IMR-90 (cell line): ENCODE measurements around the gene RPN1. TPM values are rescaled to one million over a fixed set of nuclear protein-coding genes. Genes with fewer than 3 reads are reported as not detected.

Experiments
- ATAC-seq: fragments of 200-7000 bp; cut with Tn5 transposase; 2 replicates; pipeline ENCODE4 v1.9.1; 2020; ENCODE audit warnings: low read depth, mild to moderate bottlenecking, moderate library complexity
- BruUV-seq: library from RNA; stranded (reverse); fragments of 400-500 nt; replicated peaks from 2 replicates; lab custom pipeline; 2021; lab: Mats Ljungman, UMichigan
- CTCF ChIA-PET: fragments of 300-600 bp; formaldehyde crosslinking; extraction: SDS; loops from one replicate; lab custom pipeline; 2021; ENCODE audit warnings: antibody characterized with exemption; lab: Yijun Ruan, JAX
- POLR2A ChIA-PET: fragments of 300-600 bp; sonication (Branson Sonifier 250); formaldehyde crosslinking; loops from one replicate; lab custom pipeline; 2022; ENCODE audit warnings: antibody characterized with exemption; ENCODE audit not compliant: unreplicated experiment; lab: Charles Lee
- DNase-seq: peaks from one replicate; pipeline ENCODE4 v3.0.0; 2013
- H2AFZ ChIP-seq: replicated peaks from 2 replicates; pipeline ENCODE3; 2013; ENCODE audit warnings: low read length, mild to moderate bottlenecking; ENCODE audit not compliant: poor library complexity
- H2AK5ac ChIP-seq: 2 replicates; pipeline ENCODE4 v1.6.1; 2013; ENCODE audit warnings: low read depth, low read length, inconsistent platforms
- H2AK9ac ChIP-seq: replicated peaks from 2 replicates; pipeline ENCODE3; 2013; ENCODE audit warnings: mild to moderate bottlenecking, low read depth, low read length, moderate library complexity; ENCODE audit not compliant: poor library complexity
- H2BK120ac ChIP-seq: 2 replicates; pipeline ENCODE4 v1.6.1; 2013; ENCODE audit warnings: low read depth, low read length, inconsistent platforms
- H2BK15ac ChIP-seq: 3 replicates; pipeline ENCODE4 v1.6.1; 2013; ENCODE audit warnings: low read depth, low read length, inconsistent platforms
- H2BK20ac ChIP-seq: 2 replicates; pipeline ENCODE4 v1.6.1; 2013; ENCODE audit warnings: low read depth, mild to moderate bottlenecking, inconsistent platforms, low read length, moderate library complexity
- H2BK5ac ChIP-seq: 2 replicates; pipeline ENCODE4 v1.6.1; 2013; ENCODE audit warnings: mild to moderate bottlenecking, low read depth, low read length, inconsistent platforms; ENCODE audit not compliant: poor library complexity, severe bottlenecking
- H3K14ac ChIP-seq: replicated peaks from 2 replicates; pipeline ENCODE4 v1.6.1; 2013; ENCODE audit warnings: low read depth, low read length, inconsistent platforms
- H3K18ac ChIP-seq: 2 replicates; pipeline ENCODE4 v1.6.1; 2013; ENCODE audit warnings: low read depth, low read length, control low read depth
- H3K23ac ChIP-seq: 2 replicates; pipeline ENCODE4 v1.6.1; 2013; ENCODE audit warnings: low read depth, low read length, inconsistent platforms
- H3K27ac ChIP-seq: 2 replicates; pipeline ENCODE4 v1.5.1; 2013; ENCODE audit warnings: mild to moderate bottlenecking, control low read depth, low read length; ENCODE audit not compliant: insufficient read depth
- H3K27me3 ChIP-seq: 2 replicates; pipeline ENCODE4 v1.6.1; 2013; ENCODE audit warnings: low read length; ENCODE audit not compliant: control insufficient read depth, insufficient read depth
- H3K36me3 ChIP-seq: 2 replicates; pipeline ENCODE4 v1.6.1; 2013; ENCODE audit warnings: low read length, mixed read lengths; ENCODE audit not compliant: control insufficient read depth, insufficient read depth
- H3K4ac ChIP-seq: 2 replicates; pipeline ENCODE4 v1.6.1; 2013; ENCODE audit warnings: low read depth, low read length, inconsistent platforms
- H3K4me1 ChIP-seq: 2 replicates; pipeline ENCODE4 v1.6.1; 2013; ENCODE audit warnings: low read length, mixed read lengths; ENCODE audit not compliant: control insufficient read depth, insufficient read depth
- H3K4me2 ChIP-seq: 2 replicates; pipeline ENCODE4 v1.6.1; 2013; ENCODE audit warnings: low read depth, mild to moderate bottlenecking, control low read depth, low read length, moderate library complexity
- H3K4me3 ChIP-seq: 2 replicates; pipeline ENCODE4 v1.5.1; 2013; ENCODE audit warnings: low read depth, mild to moderate bottlenecking, control low read depth, low read length, moderate library complexity; ENCODE audit not compliant: insufficient read depth
- H3K56ac ChIP-seq: 2 replicates; pipeline ENCODE4 v1.6.1; 2013; ENCODE audit warnings: low read length, inconsistent platforms; ENCODE audit not compliant: insufficient read depth; ENCODE audit errors: extremely low read depth
- H3K79me1 ChIP-seq, 2 experiments: 2 replicates each; pipeline ENCODE4 v1.6.1; 2013; ENCODE audit warnings: low read length in 2 of 2, inconsistent platforms in 1 of 2, low read depth in 1 of 2
- H3K9ac ChIP-seq: 2 replicates; pipeline ENCODE4 v1.6.1; 2013; ENCODE audit warnings: low read depth, low read length, control low read depth
- H3K9me1 ChIP-seq: 2 replicates; pipeline ENCODE4 v1.6.1; 2013; ENCODE audit warnings: low read length, inconsistent platforms; ENCODE audit not compliant: insufficient read depth
- H3K9me3 ChIP-seq: 2 replicates; pipeline ENCODE4 v1.6.1; 2013; ENCODE audit warnings: low read length; ENCODE audit not compliant: control insufficient read depth, insufficient read depth
- H4K20me1 ChIP-seq: 2 replicates; pipeline ENCODE4 v1.6.1; 2013; ENCODE audit warnings: low read length, inconsistent platforms; ENCODE audit not compliant: insufficient read depth
- H4K5ac ChIP-seq: 2 replicates; pipeline ENCODE4 v1.6.1; 2013; ENCODE audit warnings: mild to moderate bottlenecking, low read depth, low read length, control low read depth
- H4K8ac ChIP-seq, 2 experiments: 2 replicates each; pipeline ENCODE4 v1.6.1; 2013; ENCODE audit warnings: low read depth in 2 of 2, low read length in 2 of 2, control low read depth in 1 of 2, inconsistent platforms in 1 of 2
- H4K91ac ChIP-seq: 2 replicates; pipeline ENCODE4 v1.6.1; 2013; ENCODE audit warnings: low read depth, low read length, inconsistent platforms; ENCODE audit not compliant: insufficient read depth
- BHLHE40 ChIP-seq: fragments of 150-350 bp; IDR thresholded peaks from 2 replicates; pipeline ENCODE4 v1.6.1; 2016; ENCODE audit warnings: mild to moderate bottlenecking, low read depth, low read length
- CEBPB ChIP-seq: IDR thresholded peaks from 2 replicates; pipeline ENCODE4 v1.6.1; 2012; ENCODE audit warnings: low read depth, low read length, improper control_type of control experiment
- CHD1 ChIP-seq: IDR thresholded peaks from 2 replicates; pipeline ENCODE4 v1.6.1; 2012; ENCODE audit warnings: low read depth, low read length, improper control_type of control experiment
- FOS ChIP-seq: fragments of 150-350 bp; IDR thresholded peaks from 2 replicates; pipeline ENCODE4 v1.6.1; 2016; ENCODE audit warnings: low read depth, low read length
- MAFK ChIP-seq: IDR thresholded peaks from 2 replicates; pipeline ENCODE4 v1.6.1; 2012; ENCODE audit warnings: low read depth, low read length, improper control_type of control experiment
- MAZ ChIP-seq: IDR thresholded peaks from 2 replicates; pipeline ENCODE4 v1.6.1; 2012; ENCODE audit warnings: low read depth, mild to moderate bottlenecking, low read length, improper control_type of control experiment, moderate library complexity, borderline replicate concordance
- MXI1 ChIP-seq: IDR thresholded peaks from 2 replicates; pipeline ENCODE4 v1.6.1; 2012; ENCODE audit warnings: low read depth, mild to moderate bottlenecking, low read length, moderate library complexity, borderline replicate concordance
- NFE2L2 ChIP-seq: fragments of 150-350 bp; IDR thresholded peaks from 2 replicates; pipeline ENCODE4 v1.6.1; 2016; ENCODE audit warnings: low read depth, mild to moderate bottlenecking, low read length
- POLR2A ChIP-seq: IDR thresholded peaks from 2 replicates; pipeline ENCODE4 v1.6.1; 2012; ENCODE audit warnings: mild to moderate bottlenecking, low read depth, low read length
- RAD21 ChIP-seq: IDR thresholded peaks from 2 replicates; pipeline ENCODE4 v1.6.1; 2012; ENCODE audit warnings: low read length, improper control_type of control experiment
- RCOR1 ChIP-seq: IDR thresholded peaks from 2 replicates; pipeline ENCODE4 v1.6.1; 2012; ENCODE audit warnings: mild to moderate bottlenecking, low read length, improper control_type of control experiment; ENCODE audit not compliant: insufficient replicate concordance
- RFX5 ChIP-seq: IDR thresholded peaks from 2 replicates; pipeline ENCODE4 v1.8.0; 2012; ENCODE audit warnings: low read depth, mild to moderate bottlenecking, low read length, moderate library complexity
- SMC3 ChIP-seq: fragments of 150-350 bp; IDR thresholded peaks from 2 replicates; pipeline ENCODE4 v1.6.1; 2016; ENCODE audit warnings: low read depth, mild to moderate bottlenecking, antibody characterized with exemption, low read length, moderate library complexity
- WGBS, 2 experiments: methylation state at CpG; one replicate each; pipeline versions ENCODE4 v1.1.5 to v1.1.7; 2013; ENCODE audit warnings: missing lambda C conversion rate in 2 of 2; ENCODE audit not compliant: insufficient read length in 1 of 2; ENCODE audit errors: extremely low coverage in 2 of 2; 5-methylcytosine and 5-hydroxymethylcytosine counted together
- dilution Hi-C: fragments of 300-500 bp; cut with HindIII; formaldehyde crosslinking; loops from one replicate; pipeline ENCODE4 v1.14.3; 2018; ENCODE audit warnings: low sequenced_read_pairs; ENCODE audit not compliant: unreplicated experiment
- in situ Hi-C: fragments of 300-500 bp; cut with MboI; formaldehyde crosslinking; loops from 3 replicates; pipeline ENCODE4 v1.14.3; 2019; ENCODE audit warnings: low sequenced_read_pairs, inconsistent platforms, mixed read lengths
- intact Hi-C: fragments of 100-400 bp; cut with micrococcal nuclease; formaldehyde crosslinking; loops from 2 replicates; pipeline ENCODE4 v1.10.0; 2022
- polyA plus RNA-seq, 3 experiments: library from polyadenylated mRNA; depleted of rRNA; stranded (reverse); fragments of >200 nt; gene quantifications; 2 replicates each; pipeline ENCODE4 v1.2.3, GENCODE V29; 2012; ENCODE audit warnings: low replicate concordance in 1 of 3
- total RNA-seq: library from RNA; depleted of rRNA; stranded (reverse); fragments of >200 nt; gene quantifications from 2 replicates; pipeline ENCODE4 v1.2.3, GENCODE V29; 2012
- TF ChIP-seq, protein P1 (sequence below): conservative IDR thresholded peaks from 2 replicates; pipeline ENCODE4 v1.5.1; 2012; ENCODE audit warnings: mild to moderate bottlenecking, low read depth, low read length, improper control_type of control experiment
- TF ChIP-seq, protein P2 (sequence below): fragments of 150-350 bp; IDR thresholded peaks from 2 replicates; pipeline ENCODE4 v1.6.1; 2016; ENCODE audit warnings: low read depth, mild to moderate bottlenecking, low read length, moderate library complexity, borderline replicate concordance

The RPN1 gene
- total and polyA plus RNA-seq, 2 of the 4 experiments (the other 2 are of a cell fraction) = 252 to 736 TPM

DNA sequence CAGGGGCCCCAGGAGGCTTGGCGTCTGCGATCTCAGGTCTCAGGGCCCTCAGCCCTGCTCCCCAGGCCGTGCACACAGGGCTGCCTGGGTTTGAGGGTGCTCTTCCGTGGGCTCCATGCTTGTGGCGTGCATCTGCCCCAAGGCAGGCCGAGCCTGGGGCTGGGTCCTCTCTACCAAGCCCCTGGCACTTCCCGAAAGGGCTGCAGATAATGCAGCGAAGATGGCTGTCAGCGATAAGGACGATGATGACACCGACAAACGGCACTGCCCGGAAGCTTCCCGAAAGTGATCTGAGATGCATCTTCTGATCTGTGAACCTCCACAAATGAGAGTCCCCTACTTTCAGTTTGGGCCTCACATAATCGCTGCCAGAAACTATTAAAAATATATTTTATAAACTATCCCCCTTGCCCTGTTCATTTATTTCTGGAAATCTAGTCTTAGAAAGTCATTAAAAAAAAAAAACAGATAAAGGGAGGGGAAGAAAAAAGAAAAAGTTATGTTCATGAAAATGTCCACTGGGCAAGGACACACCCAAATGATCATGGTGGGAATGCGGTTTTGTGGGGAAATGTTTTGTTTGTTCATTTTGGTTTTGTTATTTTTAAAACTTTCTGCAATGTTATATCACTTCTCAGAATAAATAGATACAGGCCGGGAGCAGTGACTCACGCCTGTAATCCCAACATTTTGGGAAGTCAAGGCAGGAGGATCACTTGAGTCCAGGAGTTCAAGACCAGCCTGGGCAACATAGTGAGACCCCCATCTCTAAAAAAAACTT lies 51.5 kb downstream of the RPN1 start:
- H2AK5ac ChIP-seq = no peak overlapping the region
- H3K18ac ChIP-seq = no peak overlapping the region
- CTCF ChIA-PET = no interaction called here
- no peaks in the 10 kb centered on the region; the same call in 1 of the 2 replicates for H3K9me1 ChIP-seq
- no TSS peak for BruUV-seq
- no peak overlapping the region for H4K8ac ChIP-seq
- POLR2A ChIA-PET = no interaction called here
- in situ Hi-C loops (loop anchor here (10.0 kb wide), 1 partner anchor 424 kb away; no protein-coding TSS in a partner anchor), intact Hi-C loops (no loop called here), dilution Hi-C loops (no loop called here)
- H3K9me3 ChIP-seq = no peaks in the 10 kb centered on the region
- H2AK9ac ChIP-seq = no peak overlapping the region
- no peak overlapping the region for H3K56ac ChIP-seq
- no peak overlapping the region for H3K9ac ChIP-seq
- WGBS, 2 experiments = 74% methylated on average over 6 of the region's 18 CpGs; no CpG with 5 or more reads in 1 of the 2 experiments
- no peaks in the 10 kb centered on the region for H4K20me1 ChIP-seq
- H3K4me1 ChIP-seq = peaks cover 1% of the 10 kb centered on the region; the same call in 1 of the 2 replicates
- H3K4ac ChIP-seq = no peak overlapping the region
- no peak overlapping the region for H2BK15ac ChIP-seq
- no peaks in the 10 kb centered on the region for H3K79me1 ChIP-seq
- no peak overlapping the region for H2BK120ac ChIP-seq
- no peak overlapping the region for H3K4me2 ChIP-seq
- no peak overlapping the region for H2AFZ ChIP-seq
- ATAC-seq = no peak
- no peaks in the 10 kb centered on the region; the same call in 1 of the 2 replicates for H3K27me3 ChIP-seq
- H3K23ac ChIP-seq = no peak overlapping the region
- no peak overlapping the region for H3K27ac ChIP-seq
- no peak overlapping the region for H3K14ac ChIP-seq
- no peak overlapping the region for H3K4me3 ChIP-seq
- no peak overlapping the region for H2BK5ac ChIP-seq
- H4K5ac ChIP-seq = no peak overlapping the region
- peak; percentile 35 for DNase-seq
- no peaks in the 10 kb centered on the region for H3K36me3 ChIP-seq
- H2BK20ac ChIP-seq = no peak overlapping the region
- no peak overlapping the region for H4K91ac ChIP-seq
- TF ChIP-seq CEBPB (no peak), MAZ (no peak), RFX5 (no peak), RAD21 (no peak), SMC3 (no peak), RCOR1 (no peak), BHLHE40 (no peak), MAFK (no peak), NFE2L2 (no peak), MXI1 (no peak), POLR2A (no peak), FOS (no peak), CHD1 (no peak)
- TF ChIP-seq, protein P1, sequence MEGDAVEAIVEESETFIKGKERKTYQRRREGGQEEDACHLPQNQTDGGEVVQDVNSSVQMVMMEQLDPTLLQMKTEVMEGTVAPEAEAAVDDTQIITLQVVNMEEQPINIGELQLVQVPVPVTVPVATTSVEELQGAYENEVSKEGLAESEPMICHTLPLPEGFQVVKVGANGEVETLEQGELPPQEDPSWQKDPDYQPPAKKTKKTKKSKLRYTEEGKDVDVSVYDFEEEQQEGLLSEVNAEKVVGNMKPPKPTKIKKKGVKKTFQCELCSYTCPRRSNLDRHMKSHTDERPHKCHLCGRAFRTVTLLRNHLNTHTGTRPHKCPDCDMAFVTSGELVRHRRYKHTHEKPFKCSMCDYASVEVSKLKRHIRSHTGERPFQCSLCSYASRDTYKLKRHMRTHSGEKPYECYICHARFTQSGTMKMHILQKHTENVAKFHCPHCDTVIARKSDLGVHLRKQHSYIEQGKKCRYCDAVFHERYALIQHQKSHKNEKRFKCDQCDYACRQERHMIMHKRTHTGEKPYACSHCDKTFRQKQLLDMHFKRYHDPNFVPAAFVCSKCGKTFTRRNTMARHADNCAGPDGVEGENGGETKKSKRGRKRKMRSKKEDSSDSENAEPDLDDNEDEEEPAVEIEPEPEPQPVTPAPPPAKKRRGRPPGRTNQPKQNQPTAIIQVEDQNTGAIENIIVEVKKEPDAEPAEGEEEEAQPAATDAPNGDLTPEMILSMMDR = no peak
- TF ChIP-seq, protein P2, sequence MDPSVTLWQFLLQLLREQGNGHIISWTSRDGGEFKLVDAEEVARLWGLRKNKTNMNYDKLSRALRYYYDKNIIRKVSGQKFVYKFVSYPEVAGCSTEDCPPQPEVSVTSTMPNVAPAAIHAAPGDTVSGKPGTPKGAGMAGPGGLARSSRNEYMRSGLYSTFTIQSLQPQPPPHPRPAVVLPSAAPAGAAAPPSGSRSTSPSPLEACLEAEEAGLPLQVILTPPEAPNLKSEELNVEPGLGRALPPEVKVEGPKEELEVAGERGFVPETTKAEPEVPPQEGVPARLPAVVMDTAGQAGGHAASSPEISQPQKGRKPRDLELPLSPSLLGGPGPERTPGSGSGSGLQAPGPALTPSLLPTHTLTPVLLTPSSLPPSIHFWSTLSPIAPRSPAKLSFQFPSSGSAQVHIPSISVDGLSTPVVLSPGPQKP = no peak
